Measurements from ENCODE around the gene HUS1.

Gene HUS1

DNA sequence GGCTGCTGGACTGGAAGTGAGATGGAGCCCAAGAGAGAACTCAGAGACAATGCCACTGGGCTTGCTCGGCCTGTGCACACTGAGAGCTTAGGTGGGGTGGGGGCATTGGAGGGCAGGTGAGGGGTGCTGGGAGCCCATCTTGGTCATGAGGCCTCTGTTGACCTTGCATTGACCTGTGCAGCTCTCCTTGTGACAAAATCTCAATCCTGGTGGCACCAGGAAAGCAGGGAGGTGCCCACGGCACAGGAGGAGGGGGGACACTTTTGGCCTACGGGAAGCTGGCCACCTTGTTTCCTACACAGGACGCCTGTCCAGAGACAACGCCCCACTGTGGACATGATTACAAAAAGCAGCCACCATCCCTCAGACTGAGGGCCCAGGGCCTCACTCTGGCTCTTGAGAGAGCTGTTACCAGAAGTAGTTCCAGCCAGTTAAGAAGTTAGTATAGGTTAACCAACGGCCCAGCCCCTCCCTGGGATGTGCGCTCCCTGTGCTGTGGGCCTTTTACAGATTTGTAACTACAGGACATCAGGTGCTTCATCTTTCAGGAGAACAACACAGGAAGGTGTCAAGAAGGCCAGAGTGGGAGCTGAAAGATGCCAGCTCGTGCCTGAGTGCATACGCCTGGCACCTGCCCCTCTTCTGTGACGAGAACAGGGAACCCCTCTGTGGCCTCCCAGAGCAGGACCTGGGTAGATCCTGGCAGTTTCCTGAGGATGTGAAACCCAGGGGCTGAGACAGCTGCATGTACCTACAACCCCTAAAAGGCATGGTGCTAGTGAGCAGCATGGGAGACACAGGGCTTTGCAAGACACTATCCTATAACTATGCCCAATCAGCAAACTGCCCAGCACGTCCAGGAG, 41.5 kb downstream of the HUS1 start:
- 92 to 94% methylated on average over 7 to 11 of the region's 11 CpGs for WGBS, 2 experiments (ENCODE audit: insufficient coverage in 2 of 2)
- Histone ChIP-seq H3K9me3 (ENCODE audit: control insufficient read depth, low read length) (no peaks in the 10 kb centered on the region), H3K36me3 (ENCODE audit: control insufficient read depth, insufficient read depth, low read length) (no peaks in the 10 kb centered on the region), H3K27ac (ENCODE audit: low read depth, low read length, severe bottlenecking) (no peak overlapping the region), H3K4me1 (ENCODE audit: control insufficient read depth, insufficient read depth, low read length, poor library complexity, severe bottlenecking) (peaks cover 23% of the 10 kb centered on the region), H3K4me3 (ENCODE audit: extremely low read depth, insufficient read depth, low read length, poor library complexity, severe bottlenecking) (no peak overlapping the region)

DNA sequence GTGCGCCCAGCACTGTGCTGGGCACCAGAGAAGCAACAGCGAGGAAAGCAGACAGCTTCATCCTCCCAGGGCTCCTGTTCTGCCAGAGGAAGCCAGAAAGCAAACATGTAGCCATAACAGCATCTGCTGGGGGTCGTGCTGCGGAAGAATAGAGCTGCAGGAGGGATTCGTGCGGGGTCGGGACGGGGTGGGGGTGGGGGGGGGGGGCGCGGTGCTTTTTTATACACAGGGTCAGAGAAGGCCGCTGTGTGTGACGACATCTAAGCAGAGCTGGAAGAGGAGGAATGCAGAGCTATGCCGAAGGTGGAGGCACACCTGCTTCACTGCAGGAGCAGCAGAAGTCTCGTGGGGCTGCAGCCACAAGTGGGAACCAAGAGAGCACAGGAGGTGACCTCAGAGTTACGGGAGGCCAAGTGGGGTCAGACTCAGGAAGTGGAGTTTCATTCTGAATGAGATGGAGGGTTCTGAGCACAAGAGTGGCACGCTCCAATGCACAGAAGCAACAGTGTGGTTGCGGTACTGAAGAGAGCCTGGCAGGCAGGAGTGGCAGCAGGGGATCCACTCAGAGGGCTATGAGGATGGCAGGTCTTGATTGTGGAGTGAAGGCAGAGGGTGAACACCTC, 42.2 kb downstream of the HUS1 start:
- H3K9me3 ChIP-seq (ENCODE audit: control insufficient read depth, low read length): no peaks in the 10 kb centered on the region
- 79 to 84% methylated on average over 6 to 9 of the region's 17 CpGs for WGBS, 2 experiments (ENCODE audit: insufficient coverage in 2 of 2)
- no peak overlapping the region for H3K4me3 ChIP-seq (ENCODE audit: extremely low read depth, insufficient read depth, low read length, poor library complexity, severe bottlenecking)
- no peak overlapping the region for H3K27ac ChIP-seq (ENCODE audit: low read depth, low read length, severe bottlenecking)
- peaks cover 22% of the 10 kb centered on the region for H3K4me1 ChIP-seq (ENCODE audit: control insufficient read depth, insufficient read depth, low read length, poor library complexity, severe bottlenecking)
- H3K36me3 ChIP-seq (ENCODE audit: control insufficient read depth, insufficient read depth, low read length): no peaks in the 10 kb centered on the region

DNA sequence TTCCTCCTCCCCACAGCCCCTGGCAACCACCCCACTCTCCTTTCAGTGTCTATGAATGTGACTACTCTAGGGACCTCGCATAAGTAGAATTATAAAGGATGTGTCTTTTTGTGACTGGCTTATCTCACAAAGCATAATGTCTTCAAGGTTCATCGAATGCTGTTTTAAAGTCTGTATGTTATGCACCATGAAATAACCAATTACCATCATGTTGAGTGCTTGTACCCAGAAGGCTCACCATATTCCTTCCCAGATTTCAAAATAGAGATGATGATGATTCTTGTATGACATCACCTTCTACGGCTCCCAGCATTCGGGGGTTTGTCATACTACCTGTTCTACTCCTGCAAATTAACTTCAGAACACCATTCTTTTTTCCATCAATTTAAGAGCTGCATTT, 43.1 kb downstream of the HUS1 start:
- 68% methylated on average over 2 of the region's 4 CpGs; no CpG with 5 or more reads in 1 of the 2 experiments for WGBS, 2 experiments (ENCODE audit: insufficient coverage in 2 of 2)
- no peak overlapping the region for H3K27ac ChIP-seq (ENCODE audit: low read depth, low read length, severe bottlenecking)

DNA sequence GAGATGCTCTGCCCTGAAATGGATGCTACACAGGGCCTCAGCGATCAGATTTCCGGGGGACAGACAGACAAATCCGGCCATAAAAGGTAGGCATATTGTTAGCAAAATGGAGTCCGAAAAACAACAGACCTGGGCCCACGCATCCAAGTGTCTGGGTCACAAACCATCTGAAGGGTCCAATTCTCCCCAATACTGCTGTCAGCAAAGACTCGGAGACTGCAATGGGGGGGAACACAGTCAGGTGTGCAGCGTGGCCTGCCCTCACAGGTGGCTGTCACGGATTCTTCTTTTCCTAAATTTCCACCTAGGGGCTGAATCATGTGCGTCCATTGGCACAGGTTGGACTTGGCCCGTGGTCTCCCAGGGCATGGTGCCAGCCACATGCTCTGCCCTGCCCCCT, 44.1 kb downstream of the HUS1 start:
- Histone ChIP-seq H3K36me3 (ENCODE audit: control insufficient read depth, insufficient read depth, low read length) (no peaks in the 10 kb centered on the region), H3K4me3 (ENCODE audit: extremely low read depth, insufficient read depth, low read length, poor library complexity, severe bottlenecking) (no peak overlapping the region), H3K9me3 (ENCODE audit: control insufficient read depth, low read length) (no peaks in the 10 kb centered on the region), H3K4me1 (ENCODE audit: control insufficient read depth, insufficient read depth, low read length, poor library complexity, severe bottlenecking) (peaks cover 3% of the 10 kb centered on the region), H3K27ac (ENCODE audit: low read depth, low read length, severe bottlenecking) (no peak overlapping the region)
- WGBS, 2 experiments (ENCODE audit: insufficient coverage in 2 of 2): 97 to 99% methylated on average over 7 to 9 of the region's 10 CpGs

More for the DNA sequence above, 43.1 kb downstream of the HUS1 start:
- Histone ChIP-seq H3K9me3 (ENCODE audit: control insufficient read depth, low read length) (no peaks in the 10 kb centered on the region), H3K36me3 (ENCODE audit: control insufficient read depth, insufficient read depth, low read length) (no peaks in the 10 kb centered on the region), H3K4me1 (ENCODE audit: control insufficient read depth, insufficient read depth, low read length, poor library complexity, severe bottlenecking) (peaks cover 13% of the 10 kb centered on the region), H3K4me3 (ENCODE audit: extremely low read depth, insufficient read depth, low read length, poor library complexity, severe bottlenecking) (no peak overlapping the region)

DNA sequence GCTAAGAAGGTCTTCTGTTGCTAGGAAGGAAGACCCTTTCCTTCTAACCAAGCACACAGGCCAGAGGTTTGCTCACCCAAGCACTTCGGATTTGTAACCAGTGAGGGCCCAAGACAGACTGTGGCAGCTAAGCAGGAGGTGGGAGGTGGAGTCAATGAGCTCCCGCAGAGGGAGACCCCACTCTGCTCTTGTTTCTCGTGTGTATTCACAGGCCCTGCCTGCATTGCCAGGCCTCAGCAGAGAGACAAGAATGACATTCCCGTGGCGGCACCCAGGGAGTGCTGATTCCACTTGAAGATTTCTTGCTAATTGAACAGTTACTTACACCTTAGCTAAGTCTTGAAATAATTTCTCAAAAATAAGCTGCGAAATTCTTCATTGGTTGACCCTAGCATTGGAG, 44.6 kb downstream of the HUS1 start:
- Histone ChIP-seq H3K36me3 (ENCODE audit: control insufficient read depth, insufficient read depth, low read length) (no peaks in the 10 kb centered on the region), H3K27ac (ENCODE audit: low read depth, low read length, severe bottlenecking) (no peak overlapping the region), H3K4me3 (ENCODE audit: extremely low read depth, insufficient read depth, low read length, poor library complexity, severe bottlenecking) (no peak overlapping the region), H3K4me1 (ENCODE audit: control insufficient read depth, insufficient read depth, low read length, poor library complexity, severe bottlenecking) (no peaks in the 10 kb centered on the region), H3K9me3 (ENCODE audit: control insufficient read depth, low read length) (no peaks in the 10 kb centered on the region)
- 56 to 76% methylated on average over 4 to 6 of the region's 6 CpGs for WGBS, 2 experiments (ENCODE audit: insufficient coverage in 2 of 2)

DNA sequence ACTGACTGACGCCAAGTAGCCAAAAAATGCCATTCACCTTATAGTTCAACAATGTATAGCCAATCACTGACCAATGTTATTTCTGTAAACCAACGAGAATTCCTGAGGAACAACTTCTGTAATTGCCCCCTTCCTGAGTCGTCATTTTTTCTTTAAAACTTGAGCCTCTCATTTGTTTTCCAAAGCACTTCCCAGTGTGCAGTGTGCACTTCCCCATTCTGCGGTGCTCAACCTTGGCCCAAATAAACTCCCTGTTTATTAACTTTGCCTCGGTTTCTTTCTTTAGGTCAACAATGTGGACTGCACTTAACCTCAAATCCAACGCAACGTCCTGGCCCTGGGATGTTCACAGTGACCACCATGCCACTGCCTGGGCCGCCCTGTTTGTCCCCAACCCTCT, 46.2 kb downstream of the HUS1 start:
- Histone ChIP-seq H3K27ac (ENCODE audit: low read depth, low read length, severe bottlenecking) (no peak overlapping the region), H3K36me3 (ENCODE audit: control insufficient read depth, insufficient read depth, low read length) (no peaks in the 10 kb centered on the region), H3K4me3 (ENCODE audit: extremely low read depth, insufficient read depth, low read length, poor library complexity, severe bottlenecking) (no peak overlapping the region), H3K4me1 (ENCODE audit: control insufficient read depth, insufficient read depth, low read length, poor library complexity, severe bottlenecking) (no peaks in the 10 kb centered on the region), H3K9me3 (ENCODE audit: control insufficient read depth, low read length) (no peaks in the 10 kb centered on the region)
- WGBS, 2 experiments (ENCODE audit: insufficient coverage in 2 of 2): 98 to 100% methylated on average over 7 to 8 of the region's 8 CpGs

DNA sequence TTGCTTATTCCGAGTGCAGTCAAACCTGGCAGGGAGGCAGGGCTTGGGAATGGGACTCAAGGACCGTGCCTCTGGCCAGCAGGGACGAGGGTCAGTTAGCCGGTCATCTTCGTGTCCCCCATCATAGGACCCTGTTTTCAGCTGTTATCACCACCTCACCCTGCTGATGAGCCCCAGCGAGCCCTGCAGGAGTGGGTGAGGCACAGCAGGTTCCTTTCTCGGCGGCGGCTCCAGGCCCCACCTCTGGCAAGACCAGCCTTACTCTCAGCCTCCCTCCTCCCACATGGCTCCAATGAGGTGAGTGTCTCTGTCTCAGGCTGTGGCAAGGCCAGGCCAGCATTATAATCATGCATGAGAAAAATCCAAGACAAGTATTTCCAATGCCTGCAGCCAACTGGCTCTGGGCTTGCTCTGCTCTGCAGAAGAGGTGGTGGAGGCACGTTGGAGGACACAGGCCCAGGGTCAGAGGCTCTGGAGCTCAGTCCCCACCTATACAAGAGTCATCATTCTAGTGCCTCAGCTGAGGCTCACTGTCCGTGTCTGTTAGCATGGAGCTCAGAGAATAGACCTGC, 46.9 kb downstream of the HUS1 start:
- WGBS, 2 experiments (ENCODE audit: insufficient coverage in 2 of 2): 86 to 95% methylated on average over 9 to 11 of the region's 11 CpGs
- Histone ChIP-seq H3K4me1 (ENCODE audit: control insufficient read depth, insufficient read depth, low read length, poor library complexity, severe bottlenecking) (no peaks in the 10 kb centered on the region), H3K9me3 (ENCODE audit: control insufficient read depth, low read length) (no peaks in the 10 kb centered on the region), H3K27ac (ENCODE audit: low read depth, low read length, severe bottlenecking) (no peak overlapping the region), H3K36me3 (ENCODE audit: control insufficient read depth, insufficient read depth, low read length) (no peaks in the 10 kb centered on the region), H3K4me3 (ENCODE audit: extremely low read depth, insufficient read depth, low read length, poor library complexity, severe bottlenecking) (no peak overlapping the region)

DNA sequence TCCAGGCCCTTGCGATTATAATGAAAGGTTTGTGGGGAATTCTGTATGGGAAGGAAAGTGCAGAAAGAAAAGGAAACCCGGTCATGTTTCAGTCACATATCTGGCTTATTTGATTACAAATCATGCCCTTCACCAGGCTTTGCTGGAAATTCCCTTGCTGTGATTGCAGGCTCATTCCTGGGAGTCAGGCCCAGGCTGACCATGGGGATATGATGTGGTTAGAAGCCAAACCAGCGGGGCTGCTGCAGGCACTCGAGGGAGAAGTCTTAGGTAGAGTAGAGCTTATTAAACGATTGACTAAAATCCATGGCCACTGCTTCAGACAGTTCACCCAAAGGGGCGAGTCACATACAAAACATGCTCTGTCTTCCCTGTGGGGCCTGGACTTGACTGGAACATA, 47.4 kb downstream of the HUS1 start:
- Histone ChIP-seq H3K4me3 (ENCODE audit: extremely low read depth, insufficient read depth, low read length, poor library complexity, severe bottlenecking) (no peak overlapping the region), H3K4me1 (ENCODE audit: control insufficient read depth, insufficient read depth, low read length, poor library complexity, severe bottlenecking) (no peaks in the 10 kb centered on the region), H3K36me3 (ENCODE audit: control insufficient read depth, insufficient read depth, low read length) (no peaks in the 10 kb centered on the region), H3K27ac (ENCODE audit: low read depth, low read length, severe bottlenecking) (no peak overlapping the region), H3K9me3 (ENCODE audit: control insufficient read depth, low read length) (no peaks in the 10 kb centered on the region)
- 73 to 92% methylated on average over 4 to 5 of the region's 6 CpGs for WGBS, 2 experiments (ENCODE audit: insufficient coverage in 2 of 2)

DNA sequence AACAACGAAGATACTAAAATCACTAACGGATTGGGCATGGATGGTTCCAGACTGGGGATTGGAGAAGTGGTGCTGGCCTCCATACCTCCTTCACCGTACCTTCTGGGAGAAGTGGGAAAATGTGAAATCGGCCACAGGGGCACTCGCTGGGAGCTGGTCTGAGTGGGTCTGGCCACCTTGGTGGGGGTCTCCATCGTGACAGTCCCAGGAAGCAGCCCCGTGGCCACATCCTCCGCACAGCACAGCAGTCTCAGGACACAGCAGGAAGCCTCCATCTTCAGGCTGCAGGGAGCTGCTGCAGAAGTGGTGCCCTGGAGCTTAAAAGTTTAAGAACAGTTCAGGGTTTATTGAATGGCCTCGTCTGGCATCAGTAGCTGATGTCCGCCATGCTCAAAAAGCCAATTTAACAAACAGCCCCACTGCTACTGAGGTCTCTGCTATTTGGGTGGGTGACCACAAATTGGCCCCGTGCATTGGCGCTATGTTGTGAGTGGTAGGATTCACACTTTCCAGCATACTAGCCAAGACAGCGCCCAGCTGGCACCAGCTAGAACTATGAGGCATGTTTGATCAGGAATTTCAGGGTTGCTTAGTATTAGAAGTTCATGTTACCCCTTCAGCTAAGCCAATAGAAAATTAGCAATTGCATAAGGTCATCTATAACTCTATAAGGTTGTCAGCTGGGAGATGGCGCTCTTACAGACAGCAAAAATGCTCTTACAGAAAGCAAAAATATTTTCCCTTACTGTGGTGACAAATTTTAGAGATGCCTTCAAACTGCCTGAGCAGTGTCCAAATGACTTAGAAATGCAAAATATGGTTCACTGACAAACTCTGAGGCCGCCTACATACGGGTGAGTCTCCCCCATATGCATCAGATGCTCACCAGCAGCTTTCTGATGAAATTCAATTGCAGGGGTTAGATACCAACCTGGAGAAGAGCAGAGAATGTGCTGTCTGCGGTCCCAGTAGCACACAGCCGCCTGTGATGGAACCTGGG, 48.1 kb downstream of the HUS1 start:
- no peaks in the 10 kb centered on the region for H3K9me3 ChIP-seq (ENCODE audit: control insufficient read depth, low read length)
- H3K4me3 ChIP-seq (ENCODE audit: extremely low read depth, insufficient read depth, low read length, poor library complexity, severe bottlenecking): no peak overlapping the region
- WGBS, 2 experiments (ENCODE audit: insufficient coverage in 2 of 2): 89 to 97% methylated on average over 12 of the region's 18 CpGs
- no peak overlapping the region for H3K27ac ChIP-seq (ENCODE audit: low read depth, low read length, severe bottlenecking)
- no peaks in the 10 kb centered on the region for H3K36me3 ChIP-seq (ENCODE audit: control insufficient read depth, insufficient read depth, low read length)
- no peaks in the 10 kb centered on the region for H3K4me1 ChIP-seq (ENCODE audit: control insufficient read depth, insufficient read depth, low read length, poor library complexity, severe bottlenecking)

DNA sequence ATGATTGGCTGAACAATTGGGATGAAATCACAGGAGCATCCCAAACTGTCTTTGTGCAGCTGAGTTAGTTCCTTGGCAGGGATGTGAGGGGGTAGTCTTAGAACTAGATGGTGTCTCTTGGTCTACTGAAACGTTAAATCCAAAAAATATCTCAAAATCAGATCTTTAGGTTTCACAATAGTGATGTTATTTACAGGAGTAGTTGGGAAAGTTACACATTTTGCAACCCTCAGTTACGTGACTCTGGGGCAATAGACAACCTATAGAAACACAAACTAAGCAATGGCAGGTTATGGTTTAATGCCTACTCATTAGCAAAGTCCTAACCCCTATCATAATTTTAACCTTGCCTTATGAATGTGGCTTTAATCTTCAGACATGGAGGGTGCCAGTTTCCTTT, 55.1 kb downstream of the HUS1 start:
- H3K4me1 ChIP-seq (ENCODE audit: control insufficient read depth, insufficient read depth, low read length, poor library complexity, severe bottlenecking): no peaks in the 10 kb centered on the region
- H3K9me3 ChIP-seq (ENCODE audit: control insufficient read depth, low read length): no peaks in the 10 kb centered on the region
- H3K36me3 ChIP-seq (ENCODE audit: control insufficient read depth, insufficient read depth, low read length): no peaks in the 10 kb centered on the region
- WGBS, 2 experiments (ENCODE audit: insufficient coverage in 2 of 2): 100% methylated on average over 1 of the region's 2 CpGs; no CpG with 5 or more reads in 1 of the 2 experiments
- H3K4me3 ChIP-seq (ENCODE audit: extremely low read depth, insufficient read depth, low read length, poor library complexity, severe bottlenecking): no peak overlapping the region
- H3K27ac ChIP-seq (ENCODE audit: low read depth, low read length, severe bottlenecking): no peak overlapping the region

All from mesodermal cell (in vitro differentiated cells).